Astrocyte of the hippocampus (primary cell): ENCODE data around the gene CNTN5.

Experiments used
- DNase-seq: peaks from one replicate; pipeline ENCODE4 v3.0.0; 2011; ENCODE audit warnings: low read depth, low spot score

Gene CNTN5

GRCh38 chr11:99383648-99384245 lies 363.0 kb downstream of the CNTN5 start:
- no peak for DNase-seq

- DNase-seq, result no peak
Measured at GRCh38 chr11:99391245-99391644, 370.5 kb downstream of the CNTN5 start.

- DNase-seq, result no peak
Measured at GRCh38 chr11:99406345-99406744, 385.6 kb downstream of the CNTN5 start.

- no peak for DNase-seq
Measured at GRCh38 chr11:99410636-99411035, 389.9 kb downstream of the CNTN5 start.

- DNase-seq, result no peak
Measured at GRCh38 chr11:99418927-99419720, 398.4 kb downstream of the CNTN5 start.

- DNase-seq, result no peak
Measured at GRCh38 chr11:99419991-99420390, 399.2 kb downstream of the CNTN5 start.

GRCh38 chr11:99422581-99423427 lies 402.1 kb downstream of the CNTN5 start:
- no peak for DNase-seq

GRCh38 chr11:99423428-99423983 lies 402.8 kb downstream of the CNTN5 start:
- DNase-seq, result no peak

GRCh38 chr11:99424313-99425084 lies 403.8 kb downstream of the CNTN5 start:
- DNase-seq, result no peak

GRCh38 chr11:99425596-99425995 lies 404.8 kb downstream of the CNTN5 start:
- DNase-seq, result no peak

GRCh38 chr11:99432677-99433076 lies 411.9 kb downstream of the CNTN5 start:
- no peak for DNase-seq

GRCh38 chr11:99443276-99443675 lies 422.5 kb downstream of the CNTN5 start:
- DNase-seq, result no peak

GRCh38 chr11:99446400-99446799 lies 425.7 kb downstream of the CNTN5 start:
- DNase-seq, result no peak

- DNase-seq, result no peak
Measured at GRCh38 chr11:99449345-99449744, 428.6 kb downstream of the CNTN5 start.

GRCh38 chr11:99452075-99452474 lies 431.3 kb downstream of the CNTN5 start:
- DNase-seq, result no peak

- no peak for DNase-seq
Measured at GRCh38 chr11:99461913-99462312, 441.2 kb downstream of the CNTN5 start.

- DNase-seq, result no peak
Measured at GRCh38 chr11:99464985-99465384, 444.2 kb downstream of the CNTN5 start.

GRCh38 chr11:99489581-99489980 lies 468.8 kb downstream of the CNTN5 start:
- DNase-seq, result no peak

GRCh38 chr11:99494065-99494464 lies 473.3 kb downstream of the CNTN5 start:
- no peak for DNase-seq

- no peak for DNase-seq
Measured at GRCh38 chr11:99501655-99502054, 480.9 kb downstream of the CNTN5 start.

- peak; percentile 78 for DNase-seq
Measured at GRCh38 chr11:99505316-99505715, 484.6 kb downstream of the CNTN5 start.
